ENCODE results near the gene KIFBP.
A peak's percentile ranks its signal among the peaks of the same experiment; 100 is the strongest.

The KIFBP gene

DNA sequence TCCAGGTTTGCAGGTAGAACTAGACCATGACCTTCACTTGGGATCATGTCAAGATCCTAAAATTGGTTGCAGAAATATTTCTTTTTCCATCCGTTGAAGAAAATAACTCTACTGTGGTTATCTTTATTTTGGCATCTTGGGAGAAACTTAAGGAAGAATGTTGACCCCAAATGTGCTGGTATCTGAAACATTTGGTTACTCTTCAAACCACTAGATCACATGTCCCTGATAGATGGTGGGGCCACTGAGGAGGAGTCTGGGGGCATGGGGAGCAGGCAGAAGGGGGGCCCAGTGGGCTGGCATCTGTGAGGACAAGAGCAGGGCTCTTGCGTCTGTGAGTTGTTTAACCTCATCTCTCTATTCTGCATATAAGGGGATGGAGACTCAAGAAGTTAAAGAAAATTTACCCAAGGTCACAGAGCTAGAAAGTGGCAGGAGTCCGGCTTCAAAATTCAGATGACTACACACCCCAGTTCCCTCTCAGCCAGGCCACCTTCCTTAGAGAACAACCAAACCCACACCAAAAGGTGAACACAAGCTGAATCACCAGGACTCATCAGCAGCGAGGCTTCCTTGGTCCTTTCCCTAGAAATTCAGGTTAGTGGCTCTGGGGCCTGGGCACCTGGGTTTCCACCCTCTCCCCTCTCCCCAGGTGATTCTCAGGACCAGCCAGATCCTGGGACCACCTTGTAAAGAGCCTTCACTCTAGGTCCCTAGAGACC is 58.7 kb downstream of the KIFBP start:
- Histone ChIP-seq H3K9me3 (ENCODE audit: control insufficient read depth in 2 of 2, low read length in 2 of 2) (no peaks in the 10 kb centered on the region), H3K4me3 (ENCODE audit: low read length in 2 of 2) (no peak overlapping the region), H3K4me1 (ENCODE audit: control insufficient read depth in 2 of 2, insufficient read depth in 2 of 2, low read length in 2 of 2) (peaks cover 3% of the 10 kb centered on the region in 2 donors), H3K27me3 (ENCODE audit: control insufficient read depth in 2 of 2, insufficient read depth in 2 of 2, low read length in 2 of 2) (no peaks in the 10 kb centered on the region), H3K36me3 (ENCODE audit: control insufficient read depth in 2 of 2, insufficient read depth in 2 of 2, low read length in 2 of 2) (no peaks in the 10 kb centered on the region), H3K9ac (ENCODE audit: low read depth in 1 of 2, low read length in 2 of 2) (no peak overlapping the region), H3K27ac (ENCODE audit: low read depth in 2 of 2, low read length in 2 of 2) (peak overlapping the region; percentile 23 to 61)

DNA sequence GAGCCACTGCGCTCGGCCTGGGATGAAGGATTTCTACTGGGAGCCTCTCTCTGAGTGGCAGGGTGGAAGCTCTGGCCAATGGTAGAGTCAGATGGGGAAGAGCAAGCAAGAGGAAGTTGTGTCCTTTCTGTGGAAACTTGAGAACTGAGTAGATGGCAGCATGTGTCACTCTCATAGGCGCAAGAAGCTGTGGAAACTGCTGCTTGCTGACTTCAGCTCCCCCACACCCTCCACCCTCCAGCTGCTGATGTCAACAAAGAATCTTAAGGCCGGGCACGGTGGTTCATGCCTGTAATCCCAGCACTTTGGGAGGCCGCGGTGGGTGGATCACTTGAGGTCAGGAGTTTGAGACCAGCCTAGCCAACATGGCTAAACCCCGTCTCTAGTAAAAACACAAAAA is 59.5 kb downstream of the KIFBP start:
- H3K4me3 ChIP-seq (ENCODE audit: low read length in 2 of 2): no peak overlapping the region
- no peaks in the 10 kb centered on the region for H3K27me3 ChIP-seq (ENCODE audit: control insufficient read depth in 2 of 2, insufficient read depth in 2 of 2, low read length in 2 of 2)
- H3K9me3 ChIP-seq (ENCODE audit: control insufficient read depth in 2 of 2, low read length in 2 of 2): no peaks in the 10 kb centered on the region
- no peaks in the 10 kb centered on the region for H3K36me3 ChIP-seq (ENCODE audit: control insufficient read depth in 2 of 2, insufficient read depth in 2 of 2, low read length in 2 of 2)
- peaks cover 3% of the 10 kb centered on the region in 2 donors for H3K4me1 ChIP-seq (ENCODE audit: control insufficient read depth in 2 of 2, insufficient read depth in 2 of 2, low read length in 2 of 2)
- H3K9ac ChIP-seq (ENCODE audit: low read depth in 1 of 2, low read length in 2 of 2): no peak overlapping the region
- H3K27ac ChIP-seq (ENCODE audit: low read depth in 2 of 2, low read length in 2 of 2): peak overlapping the region; percentile 46 to 56

DNA sequence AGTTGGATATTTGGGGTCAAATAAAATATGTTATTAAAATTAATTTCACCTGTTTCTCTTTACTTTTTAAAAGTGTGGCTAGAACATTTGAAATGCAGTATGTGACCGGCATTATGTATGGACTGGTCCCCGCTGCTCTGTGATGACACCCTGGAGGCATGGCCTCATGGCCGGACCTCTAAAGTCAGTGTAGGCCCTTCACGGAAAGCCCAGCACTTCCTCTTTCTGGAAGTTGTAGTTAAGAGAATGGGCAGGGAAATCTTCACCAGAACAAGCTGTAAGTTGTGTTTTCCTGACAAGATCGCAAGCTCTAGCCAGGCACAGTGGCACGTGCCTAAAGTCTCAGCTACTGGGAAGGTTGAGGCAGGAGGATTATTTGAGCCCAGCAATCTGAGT is 61.0 kb downstream of the KIFBP start:
- peaks cover 0 to 3% of the 10 kb centered on the region in 2 donors for H3K4me1 ChIP-seq (ENCODE audit: control insufficient read depth in 2 of 2, insufficient read depth in 2 of 2, low read length in 2 of 2)

DNA sequence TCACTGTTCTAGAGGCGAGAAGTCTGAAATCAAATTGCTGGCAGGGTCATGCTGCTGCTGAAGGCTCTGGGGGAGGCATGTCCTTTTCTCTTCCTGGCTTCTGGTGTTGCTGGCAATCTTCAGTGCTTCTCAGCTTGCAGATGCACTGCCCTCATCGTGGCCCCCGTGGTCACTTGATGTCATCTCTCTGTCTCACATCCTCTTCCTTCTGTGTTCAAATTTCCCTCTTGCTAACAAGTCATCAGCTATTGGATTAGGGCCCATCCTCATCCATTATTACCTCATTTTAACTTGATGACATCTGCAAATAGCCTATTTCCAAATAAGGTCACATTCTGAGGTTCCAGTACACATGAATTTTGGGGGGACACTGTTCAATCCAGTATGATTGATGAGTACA is 62.7 kb downstream of the KIFBP start:
- Histone ChIP-seq H3K27me3 (ENCODE audit: control insufficient read depth in 2 of 2, insufficient read depth in 2 of 2, low read length in 2 of 2) (no peaks in the 10 kb centered on the region), H3K36me3 (ENCODE audit: control insufficient read depth in 2 of 2, insufficient read depth in 2 of 2, low read length in 2 of 2) (no peaks in the 10 kb centered on the region), H3K4me3 (ENCODE audit: low read length in 2 of 2) (no peak overlapping the region), H3K27ac (ENCODE audit: low read depth in 2 of 2, low read length in 2 of 2) (peak overlapping the region; percentile 52 to 61), H3K4me1 (ENCODE audit: control insufficient read depth in 2 of 2, insufficient read depth in 2 of 2, low read length in 2 of 2) (peaks cover 0 to 3% of the 10 kb centered on the region in 2 donors), H3K9me3 (ENCODE audit: control insufficient read depth in 2 of 2, low read length in 2 of 2) (no peaks in the 10 kb centered on the region), H3K9ac (ENCODE audit: low read depth in 1 of 2, low read length in 2 of 2) (no peak overlapping the region)

More for the DNA sequence above, 61.0 kb downstream of the KIFBP start:
- H3K4me3 ChIP-seq (ENCODE audit: low read length in 2 of 2): no peak overlapping the region
- no peaks in the 10 kb centered on the region for H3K27me3 ChIP-seq (ENCODE audit: control insufficient read depth in 2 of 2, insufficient read depth in 2 of 2, low read length in 2 of 2)
- no peaks in the 10 kb centered on the region for H3K36me3 ChIP-seq (ENCODE audit: control insufficient read depth in 2 of 2, insufficient read depth in 2 of 2, low read length in 2 of 2)
- peak overlapping the region in 1 of 2 donors; percentile 52 for H3K27ac ChIP-seq (ENCODE audit: low read depth in 2 of 2, low read length in 2 of 2)
- H3K9ac ChIP-seq (ENCODE audit: low read depth in 1 of 2, low read length in 2 of 2): no peak overlapping the region
- H3K9me3 ChIP-seq (ENCODE audit: control insufficient read depth in 2 of 2, low read length in 2 of 2): no peaks in the 10 kb centered on the region

DNA sequence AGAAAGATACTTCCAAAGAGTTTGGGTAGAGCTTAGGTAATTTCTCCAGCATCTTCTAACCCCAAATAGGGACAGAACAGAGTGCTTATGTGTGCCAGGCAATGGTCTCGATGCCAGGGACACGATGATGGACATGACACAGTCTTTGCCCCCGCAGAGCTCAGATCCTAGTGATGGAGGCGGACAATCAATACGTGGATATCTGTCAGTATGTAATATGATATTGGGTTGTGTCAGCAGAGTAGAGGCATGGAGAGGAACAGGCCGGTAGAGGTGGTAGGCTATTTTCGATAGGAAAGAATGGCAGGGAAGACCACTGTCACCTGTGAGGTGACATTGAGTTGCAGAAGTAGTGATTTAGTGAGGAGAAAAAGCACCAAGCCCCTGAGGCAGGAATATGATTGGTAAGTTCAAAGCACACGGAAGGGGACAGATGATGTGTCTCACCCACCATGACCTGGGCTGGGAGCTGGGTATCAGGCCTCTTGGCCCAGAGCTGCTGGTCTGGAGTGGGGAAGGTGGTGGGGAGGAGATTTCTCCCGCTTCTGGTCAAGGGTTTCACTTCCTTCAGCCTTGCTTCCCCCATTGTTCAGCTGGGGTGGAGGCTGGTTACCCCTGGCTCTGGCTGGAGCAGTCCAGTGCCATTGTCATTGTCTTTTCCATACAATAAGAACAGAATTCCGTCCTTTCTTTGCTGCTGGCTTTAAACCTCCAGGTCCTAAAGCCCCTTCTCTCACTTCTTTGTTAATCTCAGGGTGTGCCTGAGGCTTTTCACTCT is 63.3 kb downstream of the KIFBP start:
- peaks cover 0 to 5% of the 10 kb centered on the region in 2 donors for H3K4me1 ChIP-seq (ENCODE audit: control insufficient read depth in 2 of 2, insufficient read depth in 2 of 2, low read length in 2 of 2)
- H3K9ac ChIP-seq (ENCODE audit: low read depth in 1 of 2, low read length in 2 of 2): no peak overlapping the region
- H3K4me3 ChIP-seq (ENCODE audit: low read length in 2 of 2): no peak overlapping the region
- no peaks in the 10 kb centered on the region for H3K27me3 ChIP-seq (ENCODE audit: control insufficient read depth in 2 of 2, insufficient read depth in 2 of 2, low read length in 2 of 2)
- peak overlapping the region; percentile 52 to 61 for H3K27ac ChIP-seq (ENCODE audit: low read depth in 2 of 2, low read length in 2 of 2)
- H3K36me3 ChIP-seq (ENCODE audit: control insufficient read depth in 2 of 2, insufficient read depth in 2 of 2, low read length in 2 of 2): no peaks in the 10 kb centered on the region
- H3K9me3 ChIP-seq (ENCODE audit: control insufficient read depth in 2 of 2, low read length in 2 of 2): no peaks in the 10 kb centered on the region

DNA sequence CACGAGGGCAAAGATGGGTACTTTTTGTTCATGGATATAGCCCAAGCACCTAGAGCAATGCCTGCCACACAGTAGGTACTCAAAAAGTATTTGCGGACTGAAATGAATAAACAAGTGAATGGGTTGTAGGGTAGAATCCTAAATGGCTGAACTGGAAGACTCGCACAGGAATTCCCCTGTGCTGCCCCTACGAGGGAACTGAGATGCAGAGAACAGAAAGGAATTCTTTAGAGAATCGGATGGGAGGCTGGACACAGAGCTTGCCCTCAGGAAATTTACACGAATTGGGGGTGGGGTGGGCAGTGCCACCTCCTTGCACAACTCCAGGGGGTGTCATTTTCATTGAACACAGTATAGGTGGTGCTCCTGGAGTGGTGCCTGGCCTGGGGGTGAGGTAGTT is 64.1 kb downstream of the KIFBP start:
- Histone ChIP-seq H3K9ac (ENCODE audit: low read depth in 1 of 2, low read length in 2 of 2) (no peak overlapping the region), H3K4me3 (ENCODE audit: low read length in 2 of 2) (no peak overlapping the region), H3K36me3 (ENCODE audit: control insufficient read depth in 2 of 2, insufficient read depth in 2 of 2, low read length in 2 of 2) (no peaks in the 10 kb centered on the region), H3K4me1 (ENCODE audit: control insufficient read depth in 2 of 2, insufficient read depth in 2 of 2, low read length in 2 of 2) (peaks cover 0 to 5% of the 10 kb centered on the region in 2 donors), H3K27ac (ENCODE audit: low read depth in 2 of 2, low read length in 2 of 2) (peak overlapping the region in 1 of 2 donors; percentile 27), H3K9me3 (ENCODE audit: control insufficient read depth in 2 of 2, low read length in 2 of 2) (no peaks in the 10 kb centered on the region), H3K27me3 (ENCODE audit: control insufficient read depth in 2 of 2, insufficient read depth in 2 of 2, low read length in 2 of 2) (no peaks in the 10 kb centered on the region)

DNA sequence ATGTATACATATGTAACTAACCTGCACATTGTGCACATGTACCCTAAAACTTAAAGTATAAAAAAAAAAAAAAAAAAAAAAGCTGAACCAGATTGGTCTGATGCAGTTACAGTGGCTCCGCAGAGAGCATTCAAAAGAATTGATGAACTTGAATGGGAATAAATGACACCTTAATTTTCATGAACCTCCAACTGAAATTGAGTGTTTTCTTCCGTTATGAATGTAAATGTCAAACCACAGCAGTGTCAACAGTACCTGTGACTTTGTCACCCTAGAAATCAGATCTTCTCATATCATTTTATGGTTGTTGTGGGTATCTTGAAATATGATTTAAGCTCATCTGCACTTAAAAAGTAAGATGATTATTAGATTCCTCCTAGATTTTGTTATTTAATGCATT is 66.6 kb downstream of the KIFBP start:
- H3K9me3 ChIP-seq (ENCODE audit: control insufficient read depth in 2 of 2, low read length in 2 of 2): no peaks in the 10 kb centered on the region

DNA sequence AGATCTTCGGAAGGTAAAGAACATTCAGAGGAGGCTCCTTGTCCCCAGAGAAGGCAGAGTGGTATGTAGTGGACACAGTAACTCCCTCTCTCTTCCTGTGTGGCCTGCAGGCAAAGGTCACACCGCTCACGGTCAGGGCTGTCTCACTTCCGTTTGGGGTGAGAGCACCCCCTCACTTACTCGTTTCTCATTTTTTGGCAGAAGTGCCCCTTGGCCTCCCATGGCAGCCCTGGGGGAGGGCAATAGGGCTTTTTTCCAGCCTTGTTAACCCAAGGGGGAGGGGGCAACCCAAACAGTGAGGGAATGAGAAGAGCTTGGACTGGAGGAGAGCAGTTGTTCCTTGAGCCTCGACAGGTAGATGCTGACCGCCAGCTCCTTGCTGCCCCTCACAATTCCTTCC is 67.5 kb downstream of the KIFBP start:
- Histone ChIP-seq H3K4me3 (ENCODE audit: low read length in 2 of 2) (no peak overlapping the region), H3K9me3 (ENCODE audit: control insufficient read depth in 2 of 2, low read length in 2 of 2) (no peaks in the 10 kb centered on the region), H3K27ac (ENCODE audit: low read depth in 2 of 2, low read length in 2 of 2) (peak overlapping the region; percentile 61 to 73), H3K27me3 (ENCODE audit: control insufficient read depth in 2 of 2, insufficient read depth in 2 of 2, low read length in 2 of 2) (no peaks in the 10 kb centered on the region), H3K36me3 (ENCODE audit: control insufficient read depth in 2 of 2, insufficient read depth in 2 of 2, low read length in 2 of 2) (no peaks in the 10 kb centered on the region), H3K9ac (ENCODE audit: low read depth in 1 of 2, low read length in 2 of 2) (no peak overlapping the region), H3K4me1 (ENCODE audit: control insufficient read depth in 2 of 2, insufficient read depth in 2 of 2, low read length in 2 of 2) (peaks cover under 1 to 5% of the 10 kb centered on the region in 2 donors)

More for the DNA sequence above, 66.6 kb downstream of the KIFBP start:
- no peak overlapping the region for H3K4me3 ChIP-seq (ENCODE audit: low read length in 2 of 2)
- no peak overlapping the region for H3K9ac ChIP-seq (ENCODE audit: low read depth in 1 of 2, low read length in 2 of 2)
- no peaks in the 10 kb centered on the region for H3K36me3 ChIP-seq (ENCODE audit: control insufficient read depth in 2 of 2, insufficient read depth in 2 of 2, low read length in 2 of 2)
- no peaks in the 10 kb centered on the region for H3K27me3 ChIP-seq (ENCODE audit: control insufficient read depth in 2 of 2, insufficient read depth in 2 of 2, low read length in 2 of 2)
- H3K4me1 ChIP-seq (ENCODE audit: control insufficient read depth in 2 of 2, insufficient read depth in 2 of 2, low read length in 2 of 2): peaks cover 0 to 5% of the 10 kb centered on the region in 2 donors
- no peak overlapping the region for H3K27ac ChIP-seq (ENCODE audit: low read depth in 2 of 2, low read length in 2 of 2)

DNA sequence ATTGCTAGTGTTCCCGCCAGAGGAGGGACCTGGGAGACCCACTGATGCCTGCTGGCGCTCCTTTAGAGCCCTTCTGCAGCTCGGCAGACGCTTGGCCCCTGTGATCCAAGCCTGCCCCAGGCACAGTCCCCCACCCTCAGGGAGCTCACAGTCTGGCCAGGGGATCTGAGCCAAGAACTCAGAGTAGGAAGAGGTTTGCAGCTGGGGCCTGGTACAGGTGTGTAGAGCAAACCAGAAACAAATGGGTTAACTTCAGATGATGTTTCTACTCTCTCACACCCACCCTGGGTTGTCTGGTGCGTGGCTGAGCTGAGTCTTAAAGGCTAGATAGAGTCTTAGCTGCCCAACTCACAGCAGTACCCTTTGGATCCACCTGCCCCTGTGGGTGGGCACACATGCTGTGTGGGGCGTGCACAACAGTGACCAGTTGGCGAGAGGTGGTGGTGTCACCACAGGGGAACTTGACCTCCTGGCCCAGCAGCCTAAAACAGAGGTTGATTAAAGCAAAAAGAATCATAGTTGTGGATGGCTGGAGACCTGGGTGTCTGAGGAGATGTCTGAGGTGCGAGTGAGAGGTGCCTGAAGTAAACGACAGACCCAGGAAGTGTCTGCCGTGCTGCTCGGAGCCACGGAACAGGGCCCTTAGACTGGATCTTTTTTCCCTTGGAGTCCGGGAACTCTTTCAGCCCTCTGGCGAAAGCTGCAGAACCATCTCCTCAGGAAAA is 68.1 kb downstream of the KIFBP start:
- Histone ChIP-seq H3K27ac (ENCODE audit: low read depth in 2 of 2, low read length in 2 of 2) (peak overlapping the region; percentile 61 to 73), H3K9me3 (ENCODE audit: control insufficient read depth in 2 of 2, low read length in 2 of 2) (no peaks in the 10 kb centered on the region), H3K36me3 (ENCODE audit: control insufficient read depth in 2 of 2, insufficient read depth in 2 of 2, low read length in 2 of 2) (no peaks in the 10 kb centered on the region), H3K9ac (ENCODE audit: low read depth in 1 of 2, low read length in 2 of 2) (peak overlapping the region; percentile 25 to 52), H3K4me1 (ENCODE audit: control insufficient read depth in 2 of 2, insufficient read depth in 2 of 2, low read length in 2 of 2) (peaks cover 5 to 7% of the 10 kb centered on the region in 2 donors), H3K27me3 (ENCODE audit: control insufficient read depth in 2 of 2, insufficient read depth in 2 of 2, low read length in 2 of 2) (no peaks in the 10 kb centered on the region), H3K4me3 (ENCODE audit: low read length in 2 of 2) (no peak overlapping the region)
